GM12878 (cell line): Measurements from ENCODE around the gene PMAIP1. TPM values are rescaled to one million over a fixed set of nuclear protein-coding genes. Genes with fewer than 3 reads are reported as not detected.
A peak's percentile ranks its signal among the peaks of the same experiment; 100 is the strongest.

Source experiments
- ATAC-seq: fragments of 200-7000 bp; cut with Tn5 transposase; 3 replicates; pipeline ENCODE4 v1.9.1; 2020; ENCODE audit warnings: mild to moderate bottlenecking, moderate library complexity
- BruUV-seq: library from RNA; stranded (reverse); fragments of 400-500 nt; replicated peaks from 2 replicates; lab custom pipeline; 2021; lab: Mats Ljungman, UMichigan
- CTCF ChIA-PET: fragments of 300-600 bp; sonication (Branson Sonifier 250); formaldehyde crosslinking; extraction: SDS; loops from one replicate; lab custom pipeline; 2021; ENCODE audit warnings: inconsistent platforms; lab: Yijun Ruan, JAX
- POLR2A ChIA-PET: fragments of 350-600 bp; formaldehyde crosslinking; extraction: SDS; loops from one replicate; lab custom pipeline; 2021; ENCODE audit warnings: inconsistent platforms; lab: Charles Lee
- RAD21 ChIA-PET: fragments of 300-600 bp; sonication (Branson Sonifier 250); formaldehyde crosslinking; loops from one replicate; lab custom pipeline; 2023; ENCODE audit warnings: antibody characterized with exemption; ENCODE audit not compliant: unreplicated experiment; lab: Charles Lee
- SMC1A ChIA-PET: fragments of 300-600 bp; sonication (Branson Sonifier 250); formaldehyde crosslinking; loops from one replicate; lab custom pipeline; 2023; ENCODE audit not compliant: unreplicated experiment, uncharacterized antibody; lab: Charles Lee
- DNase-seq: peaks from one replicate; pipeline ENCODE4 v3.0.0-alpha.2; 2011; ENCODE audit warnings: low read depth, low spot score
- FAIRE-seq: peaks from 3 replicates; lab custom pipeline; 2011; peaks lifted over from hg19 to GRCh38; lab: Jason Lieb, UNC
- H2AFZ ChIP-seq: 2 replicates; pipeline ENCODE4 v1.6.0; 2011; ENCODE audit warnings: low read depth, low read length, control low read depth; ENCODE audit not compliant: control insufficient read depth
- H3K27ac ChIP-seq: 2 replicates; pipeline ENCODE4 v1.5.1; 2011; ENCODE audit warnings: control low read depth; ENCODE audit not compliant: control insufficient read depth, insufficient read depth
- H3K27me3 ChIP-seq, 2 experiments: replicated peaks in 1 of 2; 2 replicates each; pipeline versions ENCODE4 v1.6.0 to v1.6.1; 2011; ENCODE audit warnings: low read length in 1 of 2; ENCODE audit not compliant: control insufficient read depth in 2 of 2, insufficient read depth in 2 of 2
- H3K36me3 ChIP-seq, 2 experiments: 2 replicates each; pipeline ENCODE4 v1.5.1; 2011; ENCODE audit warnings: low read length in 1 of 2; ENCODE audit not compliant: control insufficient read depth in 2 of 2, insufficient read depth in 2 of 2
- H3K4me1 ChIP-seq: 2 replicates; pipeline ENCODE4 v1.6.1; 2011; ENCODE audit warnings: mild to moderate bottlenecking, low read length, moderate library complexity, mixed read lengths; ENCODE audit not compliant: control insufficient read depth, insufficient read depth
- H3K4me2 ChIP-seq: 2 replicates; pipeline ENCODE4 v1.6.0; 2011; ENCODE audit warnings: control low read depth; ENCODE audit not compliant: control insufficient read depth, insufficient read depth
- H3K4me3 ChIP-seq: fragments of 200-600 bp; sonication (generic); 2 replicates; pipeline ENCODE4 v1.5.1; 2016
- H3K79me2 ChIP-seq: 2 replicates; pipeline ENCODE4 v1.6.0; 2011; ENCODE audit warnings: low read length; ENCODE audit not compliant: control insufficient read depth, insufficient read depth
- H3K9ac ChIP-seq: 2 replicates; pipeline ENCODE4 v1.8.0; 2011; ENCODE audit warnings: low read length, control low read depth, mixed read lengths; ENCODE audit not compliant: control insufficient read depth, insufficient read depth
- H3K9me3 ChIP-seq: replicated peaks from 3 replicates; pipeline ENCODE4 v1.5.1; 2011; ENCODE audit warnings: mild to moderate bottlenecking, low read length; ENCODE audit not compliant: control insufficient read depth, insufficient read depth
- H4K20me1 ChIP-seq: 2 replicates; pipeline ENCODE4 v1.6.0; 2011; ENCODE audit not compliant: control insufficient read depth, insufficient read depth
- ASH2L ChIP-seq: fragments of 300-600, 200-600 bp; sonication (generic); IDR thresholded peaks from 2 replicates; pipeline ENCODE4 v1.6.1; 2017; ENCODE audit warnings: low read depth, mild to moderate bottlenecking, borderline replicate concordance
- CBFB ChIP-seq: IDR thresholded peaks from 2 replicates; pipeline ENCODE4 v1.6.1; 2016; ENCODE audit warnings: antibody characterized with exemption, low read depth
- FOXM1 ChIP-seq: IDR thresholded peaks from 2 replicates; pipeline ENCODE4 v1.6.1; 2012; ENCODE audit warnings: low read depth, mild to moderate bottlenecking, inconsistent platforms, low read length, moderate library complexity
- GATAD2B ChIP-seq: fragments of 450-650 bp; conservative IDR thresholded peaks from 2 replicates; pipeline ENCODE4 v1.6.1; 2017; ENCODE audit warnings: low read depth, mild to moderate bottlenecking, moderate library complexity
- MTA2 ChIP-seq: fragments of 450-650 bp; IDR thresholded peaks from 2 replicates; pipeline ENCODE4 v1.6.1; 2016; ENCODE audit warnings: low read depth, mild to moderate bottlenecking, moderate library complexity
- NFYA ChIP-seq: IDR thresholded peaks from 2 replicates; pipeline ENCODE4 v1.6.1; 2011; ENCODE audit warnings: low read depth, mild to moderate bottlenecking, low read length, improper control_type of control experiment, borderline replicate concordance
- PML ChIP-seq: IDR thresholded peaks from 2 replicates; pipeline ENCODE4 v1.6.1; 2012; ENCODE audit warnings: low read length, inconsistent platforms
- RAD51 ChIP-seq: fragments of 450-650 bp; IDR thresholded peaks from 2 replicates; pipeline ENCODE4 v1.6.1; 2016; ENCODE audit warnings: moderate library complexity, mild to moderate bottlenecking, inconsistent platforms
- WGBS: methylation state at CpG from one replicate; pipeline ENCODE4 v1.1.6; 2016; ENCODE audit warnings: low lambda C conversion rate; ENCODE audit not compliant: insufficient replicate concordance, insufficient coverage; ENCODE audit errors: missing lambda C conversion rate; 5-methylcytosine and 5-hydroxymethylcytosine counted together
- in situ Hi-C: fragments of 300-500 bp; cut with MboI; formaldehyde crosslinking; loops from 9 replicates; pipeline ENCODE4 v1.14.3; 2018; ENCODE audit warnings: mixed read lengths
- intact Hi-C: fragments of 100-400 bp; cut with micrococcal nuclease; formaldehyde crosslinking; loops from one replicate; pipeline ENCODE4 v1.14.2; 2022; ENCODE audit not compliant: unreplicated experiment
- polyA plus RNA-seq, 11 experiments: library from polyadenylated mRNA; depleted of rRNA in 4 of 11; unstranded in 6 of 11; stranded (reverse) in 5 of 11; fragments of >200 nt; fragmentation: Nextera tagmentation in 4 of 11; fragmentation: Illumina TruSeq in 1 of 11; extraction: Ambion mirVana in 4 of 11; extraction: Trizol in 1 of 11; gene quantifications; 1 replicate in 1 of 11; 2 replicates in 10 of 11; pipeline versions ENCODE4 v1.2.1 to v1.2.3, GENCODE V29; 2011 to 2016; ENCODE audit warnings: inconsistent platforms in 2 of 11, missing spikeins in 2 of 11, low read depth in 1 of 11
- total RNA-seq, 4 experiments: library from RNA; depleted of rRNA in 3 of 4; stranded (reverse); fragments of >200 nt in 3 of 4; fragmentation: Illumina TruSeq in 1 of 4; extraction: Trizol in 1 of 4; gene quantifications; 2 replicates each; pipeline versions ENCODE4 v1.2.1 to v1.2.3, GENCODE V29; 2013 to 2021
- TF ChIP-seq, protein P1 (sequence below): fragments of 450-650 bp; IDR thresholded peaks from 2 replicates; pipeline ENCODE4 v1.6.1; 2017; ENCODE audit warnings: mild to moderate bottlenecking, moderate library complexity
- TF ChIP-seq, protein P2 (sequence below): IDR thresholded peaks from 2 replicates; pipeline ENCODE4 v1.6.1; 2011; ENCODE audit warnings: mild to moderate bottlenecking, low read depth, low read length, moderate library complexity; ENCODE audit not compliant: insufficient replicate concordance
- TF ChIP-seq, protein P3 (sequence below): IDR thresholded peaks from 2 replicates; pipeline ENCODE4 v1.6.1; 2012; ENCODE audit warnings: improper control_type of control experiment, low read depth, low read length; ENCODE audit not compliant: insufficient replicate concordance

Gene PMAIP1
- total and polyA plus RNA-seq, 10 of the 15 experiments (the other 5 are each of a cell fraction or from before 2014, with no cell fraction given): 74.0 to 219 (median 112) TPM

DNA sequence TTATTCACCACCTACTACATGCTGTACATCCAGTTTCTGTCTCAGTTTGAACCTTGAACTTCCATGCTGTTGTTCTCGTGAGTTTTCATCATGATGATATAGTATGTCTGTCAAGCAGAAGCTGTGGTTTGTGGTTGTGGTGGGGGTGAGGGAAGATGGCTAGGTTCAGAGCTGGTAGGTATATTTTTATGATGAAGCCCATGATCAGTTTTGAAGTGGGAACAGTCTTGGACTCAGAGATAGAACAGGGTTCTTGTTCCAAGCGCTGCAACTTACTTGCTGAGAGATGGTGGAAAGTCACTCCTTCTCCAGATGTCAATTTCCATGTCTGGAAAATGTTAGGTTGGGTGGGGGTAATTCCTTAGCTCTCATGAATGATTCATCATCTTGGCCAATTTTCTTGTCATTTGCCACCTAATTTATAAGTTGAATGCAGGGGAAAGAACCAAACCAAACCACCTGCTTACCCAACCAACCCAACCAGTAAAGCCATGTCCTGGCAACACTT is 21.6 kb downstream of the PMAIP1 start:
- H3K9me3 ChIP-seq: no peaks in the 10 kb centered on the region
- 24% methylated on average over 2 of the region's 2 CpGs for WGBS
- ATAC-seq (peak; percentile 56), DNase-seq (no peak), FAIRE-seq (no peak)
- intact Hi-C loops (no loop called here), in situ Hi-C loops (loop anchor here (25.0 kb wide), 2 partner anchors 1259 to 1359 kb away; partner anchors contain the start of gene MALT1)
- H3K4me2 ChIP-seq: 0 out of 2 replicates have a peak overlapping the region, but pooled peaks have one; percentile 21
- no peak overlapping the region for H3K4me3 ChIP-seq
- H2AFZ ChIP-seq: peak overlapping the region; percentile 9; the same call in 1 of the 2 replicates
- peaks cover 68% of the 10 kb centered on the region for H3K4me1 ChIP-seq
- no peaks in the 10 kb centered on the region for H3K27me3 ChIP-seq
- no peaks in the 10 kb centered on the region for H4K20me1 ChIP-seq
- POLR2A ChIA-PET: interaction anchor here (0.5 to 5.4 kb wide), 7 partner anchors 9 to 85 kb away, joined by 3 to 67 read pairs (median 5); partner anchors contain the start of gene PMAIP1
- H3K27ac ChIP-seq: peak overlapping the region; percentile 74
- no peaks in the 10 kb centered on the region for H3K36me3 ChIP-seq
- no TSS peak for BruUV-seq
- no peaks in the 10 kb centered on the region for H3K79me2 ChIP-seq
- CTCF ChIA-PET: interaction anchor here (0.9 to 5.2 kb wide), 8 partner anchors 10 to 98 kb away, joined by 3 to 29 read pairs (median 12); partner anchors contain the start of gene PMAIP1
- RAD21 ChIA-PET: interaction anchor here (0.9 to 8.9 kb wide), 10 partner anchors 14 to 132 kb away, joined by 3 to 187 read pairs (median 4); partner anchors contain the start of gene PMAIP1
- SMC1A ChIA-PET: interaction anchor here (0.6 to 12.8 kb wide), 15 partner anchors 11 to 84 kb away, joined by 3 to 289 read pairs (median 7); partner anchors contain the start of gene PMAIP1
- H3K9ac ChIP-seq: no peak overlapping the region
- TF ChIP-seq, protein P1, sequence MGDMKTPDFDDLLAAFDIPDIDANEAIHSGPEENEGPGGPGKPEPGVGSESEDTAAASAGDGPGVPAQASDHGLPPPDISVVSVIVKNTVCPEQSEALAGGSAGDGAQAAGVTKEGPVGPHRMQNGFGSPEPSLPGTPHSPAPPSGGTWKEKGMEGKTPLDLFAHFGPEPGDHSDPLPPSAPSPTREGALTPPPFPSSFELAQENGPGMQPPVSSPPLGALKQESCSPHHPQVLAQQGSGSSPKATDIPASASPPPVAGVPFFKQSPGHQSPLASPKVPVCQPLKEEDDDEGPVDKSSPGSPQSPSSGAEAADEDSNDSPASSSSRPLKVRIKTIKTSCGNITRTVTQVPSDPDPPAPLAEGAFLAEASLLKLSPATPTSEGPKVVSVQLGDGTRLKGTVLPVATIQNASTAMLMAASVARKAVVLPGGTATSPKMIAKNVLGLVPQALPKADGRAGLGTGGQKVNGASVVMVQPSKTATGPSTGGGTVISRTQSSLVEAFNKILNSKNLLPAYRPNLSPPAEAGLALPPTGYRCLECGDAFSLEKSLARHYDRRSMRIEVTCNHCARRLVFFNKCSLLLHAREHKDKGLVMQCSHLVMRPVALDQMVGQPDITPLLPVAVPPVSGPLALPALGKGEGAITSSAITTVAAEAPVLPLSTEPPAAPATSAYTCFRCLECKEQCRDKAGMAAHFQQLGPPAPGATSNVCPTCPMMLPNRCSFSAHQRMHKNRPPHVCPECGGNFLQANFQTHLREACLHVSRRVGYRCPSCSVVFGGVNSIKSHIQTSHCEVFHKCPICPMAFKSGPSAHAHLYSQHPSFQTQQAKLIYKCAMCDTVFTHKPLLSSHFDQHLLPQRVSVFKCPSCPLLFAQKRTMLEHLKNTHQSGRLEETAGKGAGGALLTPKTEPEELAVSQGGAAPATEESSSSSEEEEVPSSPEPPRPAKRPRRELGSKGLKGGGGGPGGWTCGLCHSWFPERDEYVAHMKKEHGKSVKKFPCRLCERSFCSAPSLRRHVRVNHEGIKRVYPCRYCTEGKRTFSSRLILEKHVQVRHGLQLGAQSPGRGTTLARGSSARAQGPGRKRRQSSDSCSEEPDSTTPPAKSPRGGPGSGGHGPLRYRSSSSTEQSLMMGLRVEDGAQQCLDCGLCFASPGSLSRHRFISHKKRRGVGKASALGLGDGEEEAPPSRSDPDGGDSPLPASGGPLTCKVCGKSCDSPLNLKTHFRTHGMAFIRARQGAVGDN: 0 out of 2 replicates have a peak, but pooled peaks have one; percentile 41
- TF ChIP-seq MTA2: peak; percentile 85
- peak; percentile 53; the same call in 1 of the 2 replicates for TF ChIP-seq FOXM1
- TF ChIP-seq CBFB: peak; percentile 97
- TF ChIP-seq PML: no peak
- TF ChIP-seq NFYA: no peak
- TF ChIP-seq, protein P2, sequence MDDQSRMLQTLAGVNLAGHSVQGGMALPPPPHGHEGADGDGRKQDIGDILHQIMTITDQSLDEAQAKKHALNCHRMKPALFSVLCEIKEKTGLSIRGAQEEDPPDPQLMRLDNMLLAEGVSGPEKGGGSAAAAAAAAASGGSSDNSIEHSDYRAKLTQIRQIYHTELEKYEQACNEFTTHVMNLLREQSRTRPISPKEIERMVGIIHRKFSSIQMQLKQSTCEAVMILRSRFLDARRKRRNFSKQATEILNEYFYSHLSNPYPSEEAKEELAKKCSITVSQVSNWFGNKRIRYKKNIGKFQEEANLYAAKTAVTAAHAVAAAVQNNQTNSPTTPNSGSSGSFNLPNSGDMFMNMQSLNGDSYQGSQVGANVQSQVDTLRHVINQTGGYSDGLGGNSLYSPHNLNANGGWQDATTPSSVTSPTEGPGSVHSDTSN: peak; percentile 48
- TF ChIP-seq, protein P3, sequence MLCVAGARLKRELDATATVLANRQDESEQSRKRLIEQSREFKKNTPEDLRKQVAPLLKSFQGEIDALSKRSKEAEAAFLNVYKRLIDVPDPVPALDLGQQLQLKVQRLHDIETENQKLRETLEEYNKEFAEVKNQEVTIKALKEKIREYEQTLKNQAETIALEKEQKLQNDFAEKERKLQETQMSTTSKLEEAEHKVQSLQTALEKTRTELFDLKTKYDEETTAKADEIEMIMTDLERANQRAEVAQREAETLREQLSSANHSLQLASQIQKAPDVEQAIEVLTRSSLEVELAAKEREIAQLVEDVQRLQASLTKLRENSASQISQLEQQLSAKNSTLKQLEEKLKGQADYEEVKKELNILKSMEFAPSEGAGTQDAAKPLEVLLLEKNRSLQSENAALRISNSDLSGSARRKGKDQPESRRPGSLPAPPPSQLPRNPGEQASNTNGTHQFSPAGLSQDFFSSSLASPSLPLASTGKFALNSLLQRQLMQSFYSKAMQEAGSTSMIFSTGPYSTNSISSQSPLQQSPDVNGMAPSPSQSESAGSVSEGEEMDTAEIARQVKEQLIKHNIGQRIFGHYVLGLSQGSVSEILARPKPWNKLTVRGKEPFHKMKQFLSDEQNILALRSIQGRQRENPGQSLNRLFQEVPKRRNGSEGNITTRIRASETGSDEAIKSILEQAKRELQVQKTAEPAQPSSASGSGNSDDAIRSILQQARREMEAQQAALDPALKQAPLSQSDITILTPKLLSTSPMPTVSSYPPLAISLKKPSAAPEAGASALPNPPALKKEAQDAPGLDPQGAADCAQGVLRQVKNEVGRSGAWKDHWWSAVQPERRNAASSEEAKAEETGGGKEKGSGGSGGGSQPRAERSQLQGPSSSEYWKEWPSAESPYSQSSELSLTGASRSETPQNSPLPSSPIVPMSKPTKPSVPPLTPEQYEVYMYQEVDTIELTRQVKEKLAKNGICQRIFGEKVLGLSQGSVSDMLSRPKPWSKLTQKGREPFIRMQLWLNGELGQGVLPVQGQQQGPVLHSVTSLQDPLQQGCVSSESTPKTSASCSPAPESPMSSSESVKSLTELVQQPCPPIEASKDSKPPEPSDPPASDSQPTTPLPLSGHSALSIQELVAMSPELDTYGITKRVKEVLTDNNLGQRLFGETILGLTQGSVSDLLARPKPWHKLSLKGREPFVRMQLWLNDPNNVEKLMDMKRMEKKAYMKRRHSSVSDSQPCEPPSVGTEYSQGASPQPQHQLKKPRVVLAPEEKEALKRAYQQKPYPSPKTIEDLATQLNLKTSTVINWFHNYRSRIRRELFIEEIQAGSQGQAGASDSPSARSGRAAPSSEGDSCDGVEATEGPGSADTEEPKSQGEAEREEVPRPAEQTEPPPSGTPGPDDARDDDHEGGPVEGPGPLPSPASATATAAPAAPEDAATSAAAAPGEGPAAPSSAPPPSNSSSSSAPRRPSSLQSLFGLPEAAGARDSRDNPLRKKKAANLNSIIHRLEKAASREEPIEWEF: no peak
- TF ChIP-seq ASH2L: no peak
- 0 out of 2 replicates have a peak, but pooled peaks have one; percentile 19 for TF ChIP-seq RAD51
- peak; percentile 30; the same call in 1 of the 2 replicates for TF ChIP-seq GATAD2B
